Measurements from ENCODE around the gene CDC5L.

CDC5L gene

GRCh38 chr6:44451803-44452695 lies 64.5 kb downstream of the CDC5L start:
- no peak for FAIRE-seq
- peak; percentile 35 for DNase-seq (ENCODE audit: low spot score)

GRCh38 chr6:44452725-44453124 lies 65.2 kb downstream of the CDC5L start:
- FAIRE-seq (peak; percentile 81), DNase-seq (ENCODE audit: low spot score) (peak; percentile 88)

- DNase-seq (ENCODE audit: low spot score): no peak
- no peak for FAIRE-seq
These were observed 65.6 kb downstream of the CDC5L start for GRCh38 chr6:44453146-44453545.

GRCh38 chr6:44454198-44454597 lies 66.7 kb downstream of the CDC5L start:
- no peak for DNase-seq (ENCODE audit: low spot score)

GRCh38 chr6:44456070-44456965 lies 68.8 kb downstream of the CDC5L start:
- FAIRE-seq (peak; percentile 36), DNase-seq (ENCODE audit: low spot score) (peak; percentile 52)

More at GRCh38 chr6:44454198-44454597, 66.7 kb downstream of the CDC5L start:
- no peak for FAIRE-seq

GRCh38 chr6:44456966-44457292 lies 69.4 kb downstream of the CDC5L start:
- FAIRE-seq: no peak
- no peak for DNase-seq (ENCODE audit: low spot score)

GRCh38 chr6:44457596-44457995 lies 70.1 kb downstream of the CDC5L start:
- DNase-seq (ENCODE audit: low spot score): no peak
- no peak for FAIRE-seq

GRCh38 chr6:44458551-44458950 lies 71.0 kb downstream of the CDC5L start:
- FAIRE-seq: no peak
- no peak for DNase-seq (ENCODE audit: low spot score)

- no peak for FAIRE-seq
These were observed 74.8 kb downstream of the CDC5L start for GRCh38 chr6:44462335-44462734.

GRCh38 chr6:44462797-44463727 lies 75.6 kb downstream of the CDC5L start:
- no peak for FAIRE-seq
- no peak for DNase-seq (ENCODE audit: low spot score)

More at GRCh38 chr6:44462335-44462734, 74.8 kb downstream of the CDC5L start:
- DNase-seq (ENCODE audit: low spot score): no peak

GRCh38 chr6:44463728-44464450 lies 76.4 kb downstream of the CDC5L start:
- DNase-seq (ENCODE audit: low spot score) (no peak), FAIRE-seq (no peak)

- no peak for DNase-seq (ENCODE audit: low spot score)
- no peak for FAIRE-seq
These were observed 77.2 kb downstream of the CDC5L start for GRCh38 chr6:44464527-44465310.

GRCh38 chr6:44466955-44467354 lies 79.4 kb downstream of the CDC5L start:
- FAIRE-seq (no peak), DNase-seq (ENCODE audit: low spot score) (no peak)

GRCh38 chr6:44468835-44469234 lies 81.3 kb downstream of the CDC5L start:
- FAIRE-seq: no peak
- no peak for DNase-seq (ENCODE audit: low spot score)

GRCh38 chr6:44470115-44470464 lies 82.6 kb downstream of the CDC5L start:
- DNase-seq (ENCODE audit: low spot score) (no peak), FAIRE-seq (no peak)

- FAIRE-seq (no peak), DNase-seq (ENCODE audit: low spot score) (no peak)
These were observed 83.2 kb downstream of the CDC5L start for GRCh38 chr6:44470746-44471145.

- FAIRE-seq (no peak), DNase-seq (ENCODE audit: low spot score) (no peak)
These were observed 83.9 kb downstream of the CDC5L start for GRCh38 chr6:44471271-44471981.

- DNase-seq (ENCODE audit: low spot score) (no peak), FAIRE-seq (no peak)
These were observed 84.9 kb downstream of the CDC5L start for GRCh38 chr6:44472250-44472945.
